H1 (cell line): ENCODE measurements around the gene GPER1. TPM values are rescaled to one million over a fixed set of nuclear protein-coding genes. Genes with fewer than 3 reads are reported as not detected.

Source experiments
- CTCF ChIA-PET: fragments of 300-600 bp; sonication (Branson Sonifier 250); formaldehyde crosslinking; loops from one replicate; lab custom pipeline; 2021; ENCODE audit not compliant: partially characterized antibody; lab: Charles Lee
- POLR2A ChIA-PET: fragments of 300-600 bp; sonication (Branson Sonifier 250); formaldehyde crosslinking; loops from one replicate; lab custom pipeline; 2021; ENCODE audit warnings: inconsistent platforms; ENCODE audit not compliant: partially characterized antibody; lab: Charles Lee
- DNase-seq, 2 experiments: peaks; one replicate each; pipeline versions ENCODE4 v3.0.0 to v3.0.0-alpha.2; 2010 to 2022; ENCODE audit warnings: low spot score in 2 of 2, low read depth in 1 of 2, mixed read lengths in 1 of 2
- FAIRE-seq: peaks from 2 replicates; lab custom pipeline; 2011; peaks lifted over from hg19 to GRCh38; lab: Jason Lieb, UNC
- H2AFZ ChIP-seq: 2 replicates; pipeline ENCODE4 v1.8.1; 2012; ENCODE audit warnings: low read length, inconsistent platforms
- H2AK5ac ChIP-seq: 2 replicates; pipeline ENCODE4 v1.6.1; 2013; ENCODE audit warnings: low read depth, low read length
- H2BK120ac ChIP-seq: replicated peaks from 2 replicates; pipeline ENCODE3; 2013; ENCODE audit warnings: low read depth, low read length, inconsistent platforms
- H2BK12ac ChIP-seq: 2 replicates; pipeline ENCODE4 v1.6.1; 2013; ENCODE audit warnings: low read depth, low read length
- H2BK15ac ChIP-seq: 2 replicates; pipeline ENCODE4 v1.6.1; 2013; ENCODE audit warnings: low read length
- H2BK20ac ChIP-seq: 2 replicates; pipeline ENCODE4 v1.6.1; 2013; ENCODE audit warnings: low read length
- H2BK5ac ChIP-seq: 2 replicates; pipeline ENCODE4 v1.6.1; 2013; ENCODE audit warnings: low read depth, low read length
- H3K14ac ChIP-seq: 2 replicates; pipeline ENCODE4 v1.6.1; 2013; ENCODE audit warnings: inconsistent platforms; ENCODE audit not compliant: insufficient read length
- H3K18ac ChIP-seq: 2 replicates; pipeline ENCODE4 v1.6.1; 2013; ENCODE audit warnings: low read length; ENCODE audit errors: extremely low read depth
- H3K23ac ChIP-seq: 2 replicates; pipeline ENCODE4 v1.6.1; 2013; ENCODE audit warnings: inconsistent platforms; ENCODE audit not compliant: insufficient read length
- H3K23me2 ChIP-seq: 2 replicates; pipeline ENCODE4 v1.6.1; 2013; ENCODE audit warnings: low read depth, low read length
- H3K27ac ChIP-seq: 2 replicates; pipeline ENCODE4 v1.6.1; 2011; ENCODE audit warnings: low read depth, low read length, inconsistent platforms
- H3K27me3 ChIP-seq, 4 experiments: replicated peaks in 1 of 4; 1 replicate in 1 of 4; 2 replicates in 3 of 4; pipeline versions ENCODE4 v1.6.1 to v1.8.1; 2011 to 2013; ENCODE audit warnings: low read length in 3 of 4, mild to moderate bottlenecking in 3 of 4, inconsistent platforms in 2 of 4, mixed read lengths in 2 of 4, moderate library complexity in 1 of 4; ENCODE audit not compliant: control insufficient read depth in 3 of 4, insufficient read depth in 3 of 4; ENCODE audit errors: extremely low read depth in 1 of 4
- H3K36me3 ChIP-seq, 4 experiments: 2 replicates each; pipeline versions ENCODE4 v1.6.1 to v1.8.1; 2011 to 2013; ENCODE audit warnings: mild to moderate bottlenecking in 4 of 4, low read length in 3 of 4, moderate library complexity in 2 of 4, control low read depth in 1 of 4, inconsistent platforms in 1 of 4; ENCODE audit not compliant: insufficient read depth in 4 of 4, control insufficient read depth in 2 of 4
- H3K4ac ChIP-seq: replicated peaks from 2 replicates; pipeline ENCODE3; 2013; ENCODE audit warnings: low read length, low read depth, mixed read lengths, inconsistent platforms; ENCODE audit not compliant: insufficient read length
- H3K4me1 ChIP-seq, 4 experiments: replicated peaks in 1 of 4; 1 replicate in 1 of 4; 2 replicates in 3 of 4; pipeline versions ENCODE4 v1.6.1 to v1.8.1; 2011 to 2013; ENCODE audit warnings: low read length in 3 of 4, inconsistent platforms in 2 of 4, mixed read lengths in 1 of 4; ENCODE audit not compliant: insufficient read depth in 4 of 4, control insufficient read depth in 3 of 4
- H3K4me2 ChIP-seq, 2 experiments: 2 replicates each; pipeline versions ENCODE4 v1.6.1 to v1.8.1; 2011 to 2013; ENCODE audit warnings: low read depth in 2 of 2, low read length in 2 of 2, control low read depth in 1 of 2, inconsistent platforms in 1 of 2, mild to moderate bottlenecking in 1 of 2; ENCODE audit not compliant: insufficient read depth in 1 of 2
- H3K4me3 ChIP-seq, 4 experiments: fragments of 200-600, 300-600 bp in 1 of 4; sonication (generic), shearing (Covaris generic), sonication (Bioruptor Twin) in 1 of 4; 2 replicates each; pipeline versions ENCODE4 v1.5.1 to v1.8.1; 2011 to 2016; ENCODE audit warnings: low read length in 4 of 4, low read depth in 3 of 4, control low read depth in 2 of 4, inconsistent platforms in 2 of 4, mild to moderate bottlenecking in 2 of 4, mixed read lengths in 1 of 4, moderate library complexity in 1 of 4; ENCODE audit not compliant: insufficient read depth in 2 of 4; ENCODE audit errors: extremely low read depth in 1 of 4
- H3K56ac ChIP-seq: replicated peaks from 2 replicates; pipeline ENCODE3; 2013; ENCODE audit warnings: low read depth, mild to moderate bottlenecking, mixed read lengths, low read length, inconsistent platforms; ENCODE audit not compliant: insufficient read length
- H3K79me1 ChIP-seq: 2 replicates; pipeline ENCODE4 v1.6.1; 2013; ENCODE audit warnings: low read depth, low read length, control low read depth
- H3K79me2 ChIP-seq, 2 experiments: 2 replicates each; pipeline versions ENCODE4 v1.6.1 to v1.8.1; 2012 to 2013; ENCODE audit warnings: low read length in 2 of 2, mild to moderate bottlenecking in 2 of 2, inconsistent platforms in 1 of 2; ENCODE audit not compliant: insufficient read depth in 2 of 2, control insufficient read depth in 1 of 2
- H3K9ac ChIP-seq, 4 experiments: replicated peaks in 1 of 4; 1 replicate in 1 of 4; 2 replicates in 3 of 4; pipeline versions ENCODE4 v1.6.1 to v1.8.1; 2011 to 2013; ENCODE audit warnings: low read depth in 3 of 4, low read length in 3 of 4, control low read depth in 2 of 4, mild to moderate bottlenecking in 2 of 4, moderate library complexity in 2 of 4, inconsistent platforms in 1 of 4; ENCODE audit errors: extremely low read depth in 1 of 4
- H3K9me3 ChIP-seq, 2 experiments: 2 replicates each; pipeline versions ENCODE4 v1.6.1 to v1.8.1; 2012 to 2013; ENCODE audit warnings: mild to moderate bottlenecking in 2 of 2, moderate library complexity in 2 of 2, control low read depth in 1 of 2, inconsistent platforms in 1 of 2, low read depth in 1 of 2, low read length in 1 of 2, mixed read lengths in 1 of 2; ENCODE audit not compliant: insufficient read depth in 2 of 2
- H4K20me1 ChIP-seq, 2 experiments: replicated peaks in 1 of 2; 2 replicates each; pipeline versions ENCODE3 to v1.8.1; 2011 to 2013; ENCODE audit warnings: inconsistent platforms in 2 of 2, low read length in 2 of 2, mild to moderate bottlenecking in 1 of 2; ENCODE audit not compliant: insufficient read depth in 2 of 2, control insufficient read depth in 1 of 2
- H4K5ac ChIP-seq: 2 replicates; pipeline ENCODE4 v1.6.1; 2013; ENCODE audit warnings: low read length, low read depth, mixed read lengths, inconsistent platforms; ENCODE audit not compliant: insufficient read length
- H4K8ac ChIP-seq: 2 replicates; pipeline ENCODE4 v1.8.0; 2013; ENCODE audit warnings: mild to moderate bottlenecking, moderate library complexity, low read length, inconsistent platforms; ENCODE audit not compliant: insufficient read depth; ENCODE audit errors: extremely low read depth
- H4K91ac ChIP-seq: replicated peaks from 2 replicates; pipeline ENCODE3; 2013; ENCODE audit warnings: low read length, mixed read lengths, inconsistent platforms; ENCODE audit not compliant: insufficient read length
- CEBPB ChIP-seq: IDR thresholded peaks from 2 replicates; pipeline ENCODE4 v1.6.1; 2012; ENCODE audit warnings: low read depth, low read length
- CHD1 ChIP-seq: IDR thresholded peaks from 2 replicates; pipeline ENCODE4 v1.6.1; 2012; ENCODE audit warnings: low read depth, low read length, improper control_type of control experiment
- CHD2 ChIP-seq: IDR thresholded peaks from 2 replicates; pipeline ENCODE4 v1.6.1; 2012; ENCODE audit warnings: low read length, improper control_type of control experiment
- EZH2 ChIP-seq: fragments of 200-600 bp; sonication (generic); IDR thresholded peaks from 2 replicates; pipeline ENCODE4 v1.7.1; 2012; ENCODE audit warnings: low read depth, mild to moderate bottlenecking, moderate library complexity, low read length, inconsistent platforms; ENCODE audit not compliant: severe bottlenecking
- HDAC6 ChIP-seq: IDR thresholded peaks from one replicate; pipeline ENCODE4 v1.7.1; 2012; ENCODE audit warnings: low read depth, mild to moderate bottlenecking, inconsistent platforms, low read length, moderate library complexity
- NANOG ChIP-seq: IDR thresholded peaks from 2 replicates; pipeline ENCODE4 v1.6.1; 2011; ENCODE audit warnings: low read length, low read depth, mild to moderate bottlenecking, inconsistent platforms; ENCODE audit not compliant: insufficient read depth, poor library complexity, severe bottlenecking
- SIX5 ChIP-seq: IDR thresholded peaks from 2 replicates; pipeline ENCODE4 v1.6.1; 2011; ENCODE audit warnings: mild to moderate bottlenecking, low read depth, low read length
- SP2 ChIP-seq: IDR thresholded peaks from 2 replicates; pipeline ENCODE4 v1.6.1; 2012; ENCODE audit warnings: mild to moderate bottlenecking, low read length, inconsistent platforms
- SRF ChIP-seq: IDR thresholded peaks from 2 replicates; pipeline ENCODE4 v1.6.1; 2011; ENCODE audit warnings: mild to moderate bottlenecking, low read depth, low read length, moderate library complexity
- TAF7 ChIP-seq: optimal IDR thresholded peaks from 2 replicates; pipeline ENCODE3; 2011; ENCODE audit warnings: low read depth, mild to moderate bottlenecking, inconsistent platforms, low read length, moderate library complexity, borderline replicate concordance
- YY1 ChIP-seq: IDR thresholded peaks from 2 replicates; pipeline ENCODE4 v1.6.1; 2011; ENCODE audit warnings: low read depth, mild to moderate bottlenecking, low read length
- WGBS, 2 experiments: shearing (Covaris generic) in 1 of 2; methylation state at CpG; one replicate each; pipeline versions ENCODE4 v1.1.6 to v1.1.7; 2013 to 2015; ENCODE audit warnings: low lambda C conversion rate in 2 of 2, mixed read lengths in 2 of 2, inconsistent platforms in 1 of 2, low coverage in 1 of 2, missing lambda C conversion rate in 1 of 2; ENCODE audit not compliant: insufficient replicate concordance in 2 of 2, insufficient coverage in 1 of 2, insufficient read length in 1 of 2; ENCODE audit errors: extremely low coverage in 1 of 2, missing lambda C conversion rate in 1 of 2; 5-methylcytosine and 5-hydroxymethylcytosine counted together
- polyA plus RNA-seq, 7 experiments: library from polyadenylated mRNA; depleted of rRNA in 3 of 7; stranded (reverse) in 5 of 7; unstranded in 2 of 7; fragments of >200 nt in 5 of 7; fragments of 200-250 nt in 2 of 7; gene quantifications; 1 replicate in 5 of 7; 2 replicates in 1 of 7; 4 replicates in 1 of 7; pipeline versions ENCODE4 v1.2.1 to v1.2.3, GENCODE V29; 2011 to 2013; ENCODE audit warnings: missing spikeins in 2 of 7, mixed read lengths in 2 of 7
- total RNA-seq: library from RNA; stranded (reverse); fragmentation: NEBNext Ultra II Directional; extraction: Animal tissue kit (Norgen Biotek cat#: 25700); gene quantifications from 2 replicates; pipeline ENCODE4 v1.2.1, GENCODE V29; 2021
- TF ChIP-seq, protein P1 (sequence below): IDR thresholded peaks from 2 replicates; pipeline ENCODE4 v1.6.1; 2012; ENCODE audit warnings: inconsistent platforms
- TF ChIP-seq, protein P2 (sequence below): IDR thresholded peaks from 2 replicates; pipeline ENCODE4 v1.6.1; 2011; ENCODE audit warnings: low read length, improper control_type of control experiment

GPER1 gene
- total and polyA plus RNA-seq, 2 of the 8 experiments (the other 6 are each of a cell fraction or from before 2014, with no cell fraction given): 0.24 to 0.47 TPM

DNA sequence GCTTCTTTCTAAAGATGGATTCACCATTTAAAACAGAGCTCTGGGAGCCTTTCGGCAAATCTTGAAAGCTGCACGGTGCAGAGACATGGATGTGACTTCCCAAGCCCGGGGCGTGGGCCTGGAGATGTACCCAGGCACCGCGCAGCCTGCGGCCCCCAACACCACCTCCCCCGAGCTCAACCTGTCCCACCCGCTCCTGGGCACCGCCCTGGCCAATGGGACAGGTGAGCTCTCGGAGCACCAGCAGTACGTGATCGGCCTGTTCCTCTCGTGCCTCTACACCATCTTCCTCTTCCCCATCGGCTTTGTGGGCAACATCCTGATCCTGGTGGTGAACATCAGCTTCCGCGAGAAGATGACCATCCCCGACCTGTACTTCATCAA lies 3.7 kb downstream of the GPER1 start:
- Histone ChIP-seq H3K4ac (no peak overlapping the region), H3K23ac (no peak overlapping the region), H3K9ac (no peak overlapping the region), H2AK5ac (no peak overlapping the region), H2BK120ac (no peak overlapping the region), H3K23me2 (no peaks in the 10 kb centered on the region), H3K36me3 (peaks cover 0 to 4% (median 0%) of the 10 kb centered on the region in 4 experiments; a peak in 2 of 8 replicates), H4K91ac (no peak overlapping the region), H3K56ac (no peak overlapping the region), H3K27ac (no peak overlapping the region), H4K5ac (no peak overlapping the region), H2BK20ac (no peak overlapping the region), H3K14ac (no peak overlapping the region), H3K27me3 (no peaks in the 10 kb centered on the region), H4K8ac (no peak overlapping the region), H2AFZ (no peak overlapping the region), H2BK15ac (no peak overlapping the region), H3K79me1 (peaks cover 4% of the 10 kb centered on the region; the same call in 1 of the 2 replicates), H3K9me3 (no peaks in the 10 kb centered on the region), H2BK5ac (no peak overlapping the region), H4K20me1 (peaks cover 5 to 21% of the 10 kb centered on the region in 2 experiments), H3K4me3 (no peak overlapping the region), H3K79me2 (peaks cover 0 to 2% of the 10 kb centered on the region in 2 experiments; a peak in 1 of 4 replicates), H3K4me2 (no peak overlapping the region), H3K4me1 (peaks cover 2 to 17% (median 3%) of the 10 kb centered on the region in 4 experiments), H2BK12ac (no peak overlapping the region), H3K18ac (no peak overlapping the region)
- ChIA-PET CTCF (interaction anchor here (0.7 to 5.6 kb wide), 11 partner anchors 8 to 99 kb away, joined by 3 to 21 read pairs (median 4); no protein-coding TSS in a partner anchor), POLR2A (interaction anchor here (0.6 kb wide), 1 partner anchor 73 kb away, joined by 3 read pairs; no protein-coding TSS in a partner anchor)
- WGBS, 2 experiments: 97% methylated on average over 16 of the region's 18 CpGs; no CpG with 5 or more reads in 1 of the 2 experiments
- DNase-seq (no peak), FAIRE-seq (no peak)
- no peak for TF ChIP-seq NANOG
- no peak for TF ChIP-seq SRF
- no peak for TF ChIP-seq EZH2
- TF ChIP-seq, protein P1, sequence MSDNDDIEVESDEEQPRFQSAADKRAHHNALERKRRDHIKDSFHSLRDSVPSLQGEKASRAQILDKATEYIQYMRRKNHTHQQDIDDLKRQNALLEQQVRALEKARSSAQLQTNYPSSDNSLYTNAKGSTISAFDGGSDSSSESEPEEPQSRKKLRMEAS: no peak
- TF ChIP-seq YY1: no peak
- TF ChIP-seq, protein P2, sequence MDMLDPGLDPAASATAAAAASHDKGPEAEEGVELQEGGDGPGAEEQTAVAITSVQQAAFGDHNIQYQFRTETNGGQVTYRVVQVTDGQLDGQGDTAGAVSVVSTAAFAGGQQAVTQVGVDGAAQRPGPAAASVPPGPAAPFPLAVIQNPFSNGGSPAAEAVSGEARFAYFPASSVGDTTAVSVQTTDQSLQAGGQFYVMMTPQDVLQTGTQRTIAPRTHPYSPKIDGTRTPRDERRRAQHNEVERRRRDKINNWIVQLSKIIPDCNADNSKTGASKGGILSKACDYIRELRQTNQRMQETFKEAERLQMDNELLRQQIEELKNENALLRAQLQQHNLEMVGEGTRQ: no peak
- no peak for TF ChIP-seq SP2
- TF ChIP-seq CEBPB: no peak
- no peak for TF ChIP-seq SIX5
- TF ChIP-seq HDAC6: no peak
- TF ChIP-seq CHD2: no peak
- TF ChIP-seq CHD1: no peak
- TF ChIP-seq TAF7: no peak
